HEK293T (cell line): ENCODE data around the gene FOXL1.

Experiments used
- BHLHE40 ChIP-seq: fragments of 450-650 bp; IDR thresholded peaks from 2 replicates; pipeline ENCODE4 v1.6.1; 2016; ENCODE audit warnings: mild to moderate bottlenecking, moderate library complexity, borderline replicate concordance
- CTBP1 ChIP-seq: fragments of 450-650 bp; IDR thresholded peaks from 2 replicates; pipeline ENCODE4 v1.6.1; 2016; ENCODE audit warnings: borderline replicate concordance
- ELF4 ChIP-seq: fragments of 450-650 bp; IDR thresholded peaks from 2 replicates; pipeline ENCODE4 v1.6.1; 2017; ENCODE audit warnings: antibody characterized with exemption
- FOXA1 ChIP-seq: fragments of 450-650 bp; IDR thresholded peaks from 2 replicates; pipeline ENCODE4 v1.6.1; 2016; ENCODE audit warnings: mild to moderate bottlenecking
- FOXK2 ChIP-seq: fragments of 450-650 bp; IDR thresholded peaks from 2 replicates; pipeline ENCODE4 v1.6.1; 2016; ENCODE audit warnings: mild to moderate bottlenecking
- FOXM1 ChIP-seq: fragments of 450-650 bp; IDR thresholded peaks from 2 replicates; pipeline ENCODE4 v1.6.1; 2017; ENCODE audit warnings: mild to moderate bottlenecking, borderline replicate concordance
- LEF1 ChIP-seq: fragments of 450-650 bp; IDR thresholded peaks from 2 replicates; pipeline ENCODE4 v1.6.1; 2017; ENCODE audit warnings: mild to moderate bottlenecking, borderline replicate concordance
- NFRKB ChIP-seq: fragments of 450-650 bp; IDR thresholded peaks from 2 replicates; pipeline ENCODE4 v1.6.1; 2016; ENCODE audit warnings: mild to moderate bottlenecking, moderate library complexity
- PKNOX1 ChIP-seq: fragments of 450-650 bp; IDR thresholded peaks from 2 replicates; pipeline ENCODE4 v1.6.1; 2016
- TARDBP ChIP-seq: fragments of 450-650 bp; IDR thresholded peaks from 2 replicates; pipeline ENCODE4 v1.6.1; 2016
- ZNF384 ChIP-seq: fragments of 450-650 bp; IDR thresholded peaks from 2 replicates; pipeline ENCODE4 v1.6.1; 2016

GRCh38 chr16:86565181-86565631, 13.1 kb upstream of the FOXL1 start:
- TF ChIP-seq BHLHE40, result no peak
- TF ChIP-seq TARDBP, result no peak
- TF ChIP-seq NFRKB, result no peak
- TF ChIP-seq FOXK2, result no peak
- TF ChIP-seq PKNOX1, result no peak
- TF ChIP-seq FOXM1, result no peak
- no peak for TF ChIP-seq ZNF384
- no peak for TF ChIP-seq LEF1
- no peak for TF ChIP-seq CTBP1
- no peak for TF ChIP-seq ELF4
- no peak for TF ChIP-seq FOXA1
